ENCODE data around the gene CDH18. TPM values are rescaled to one million over a fixed set of nuclear protein-coding genes. Genes with fewer than 3 reads are reported as not detected.

CDH18 gene
- polyA plus RNA-seq, 1 donor from 2014 or later, result 5.6 TPM

- no peak overlapping the region for H3K27ac ChIP-seq (ENCODE audit: low read length)
- no peak for TF ChIP-seq RAD21 (conservative IDR thresholded peaks at IDR 0.05)
- TF ChIP-seq SMC3 (conservative IDR thresholded peaks at IDR 0.05; ENCODE audit: poor library complexity), result no peak
- TF ChIP-seq EZH2 (IDR thresholded peaks at IDR 0.05; ENCODE audit: borderline replicate concordance, insufficient read depth, low read length, poor library complexity, severe bottlenecking), result no peak
- TF ChIP-seq POLR2AphosphoS5 (IDR thresholded peaks at IDR 0.05), result no peak
- no peak for TF ChIP-seq TAF1 (IDR thresholded peaks at IDR 0.05; ENCODE audit: low read depth)
- TF ChIP-seq EP300 (conservative IDR thresholded peaks at IDR 0.05; ENCODE audit: poor library complexity, severe bottlenecking), result no peak
- TF ChIP-seq MXI1 (conservative IDR thresholded peaks at IDR 0.05; ENCODE audit: poor library complexity, severe bottlenecking), result no peak
- TF ChIP-seq REST (IDR thresholded peaks at IDR 0.05; ENCODE audit: borderline replicate concordance), result no peak
- TF ChIP-seq CTCF (IDR thresholded peaks at IDR 0.05; ENCODE audit: poor library complexity, severe bottlenecking), result no peak
- no peak overlapping the region for H2AFZ ChIP-seq (ENCODE audit: low read depth, low read length)
- H3K4me3 ChIP-seq (ENCODE audit: low read length), result no peak overlapping the region
- no peaks in the 10 kb centered on the region for H3F3A ChIP-seq (ENCODE audit: insufficient read depth, low read length, poor library complexity, severe bottlenecking)
- H3K9me3 ChIP-seq (ENCODE audit: low read length), result no peaks in the 10 kb centered on the region
- H3K36me3 ChIP-seq (ENCODE audit: insufficient read depth, low read length), result no peaks in the 10 kb centered on the region
- H3K9ac ChIP-seq (ENCODE audit: low read length), result no peak overlapping the region
- H4K20me1 ChIP-seq (ENCODE audit: insufficient read depth), result no peaks in the 10 kb centered on the region
- H3K79me2 ChIP-seq (replicated peaks; ENCODE audit: insufficient read depth, low read length), result no peaks in the 10 kb centered on the region
- H3K4me2 ChIP-seq (ENCODE audit: low read length), result no peak overlapping the region
- no peaks in the 10 kb centered on the region for H3K9me2 ChIP-seq (ENCODE audit: insufficient read depth, low read length)
- H3K27me3 ChIP-seq (ENCODE audit: insufficient read depth, low read depth, low read length), result no peaks in the 10 kb centered on the region
Measured at GRCh38 chr5:19910136-19910535, 77.9 kb downstream of the CDH18 start.

- no peak for TF ChIP-seq EZH2 (IDR thresholded peaks at IDR 0.05; ENCODE audit: borderline replicate concordance, insufficient read depth, low read length, poor library complexity, severe bottlenecking)
- no peak for TF ChIP-seq REST (IDR thresholded peaks at IDR 0.05; ENCODE audit: borderline replicate concordance)
- no peak for TF ChIP-seq RAD21 (conservative IDR thresholded peaks at IDR 0.05)
- no peak for TF ChIP-seq CTCF (IDR thresholded peaks at IDR 0.05; ENCODE audit: poor library complexity, severe bottlenecking)
- TF ChIP-seq SMC3 (conservative IDR thresholded peaks at IDR 0.05; ENCODE audit: poor library complexity), result no peak
- TF ChIP-seq MXI1 (conservative IDR thresholded peaks at IDR 0.05; ENCODE audit: poor library complexity, severe bottlenecking), result no peak
- no peak for TF ChIP-seq TAF1 (IDR thresholded peaks at IDR 0.05; ENCODE audit: low read depth)
- TF ChIP-seq POLR2AphosphoS5 (IDR thresholded peaks at IDR 0.05), result no peak
- no peak for TF ChIP-seq EP300 (conservative IDR thresholded peaks at IDR 0.05; ENCODE audit: poor library complexity, severe bottlenecking)
- Histone ChIP-seq H3F3A (ENCODE audit: insufficient read depth, low read length, poor library complexity, severe bottlenecking) (no peaks in the 10 kb centered on the region), H3K27ac (ENCODE audit: low read length) (no peak overlapping the region), H3K27me3 (ENCODE audit: insufficient read depth, low read depth, low read length) (no peaks in the 10 kb centered on the region), H2AFZ (ENCODE audit: low read depth, low read length) (no peak overlapping the region), H3K4me3 (ENCODE audit: low read length) (no peak overlapping the region), H3K79me2 (replicated peaks; ENCODE audit: insufficient read depth, low read length) (no peaks in the 10 kb centered on the region), H4K20me1 (ENCODE audit: insufficient read depth) (no peaks in the 10 kb centered on the region), H3K4me2 (ENCODE audit: low read length) (no peak overlapping the region), H3K9me2 (ENCODE audit: insufficient read depth, low read length) (no peaks in the 10 kb centered on the region), H3K9ac (ENCODE audit: low read length) (no peak overlapping the region), H3K36me3 (ENCODE audit: insufficient read depth, low read length) (no peaks in the 10 kb centered on the region), H3K9me3 (ENCODE audit: low read length) (no peaks in the 10 kb centered on the region)
Measured at GRCh38 chr5:19904766-19905165, 83.2 kb downstream of the CDH18 start.

All from neural cell (in vitro differentiated cells).